Heart left ventricle (tissue), 16 donors: ENCODE measurements around the gene PTPRJ. TPM values are rescaled to one million over a fixed set of nuclear protein-coding genes. Genes with fewer than 3 reads are reported as not detected.

Experiments
- ATAC-seq, 4 donors: fragments of 200-7000 bp; cut with Tn5 transposase; one replicate each; pipeline ENCODE4 v1.9.1; 2020 to 2022; ENCODE audit warnings: moderate library complexity in 4 of 4, mild to moderate bottlenecking in 3 of 4, moderate number of reproducible peaks in 1 of 4
- DNase-seq, 5 donors: peaks; one replicate each; pipeline ENCODE4 v3.0.0-alpha.2; 2020
- H3K27ac ChIP-seq, 12 donors: fragments of 200-600 bp; sonication (generic) in 4 of 12; one replicate each; pipeline versions ENCODE4 v1.5.0 to v1.8.0; 2016 to 2022; ENCODE audit warnings: mild to moderate bottlenecking in 2 of 12
- H3K27me3 ChIP-seq, 9 donors: fragments of 200-600 bp; sonication (generic) in 2 of 9; one replicate each; pipeline versions ENCODE4 v1.5.1 to v1.8.0; 2016 to 2022; ENCODE audit warnings: mild to moderate bottlenecking in 3 of 9
- H3K36me3 ChIP-seq, 9 donors: fragments of 200-600 bp; sonication (generic) in 2 of 9; one replicate each; pipeline versions ENCODE4 v1.5.0 to v1.8.0; 2018 to 2022; ENCODE audit warnings: mild to moderate bottlenecking in 2 of 9
- H3K4me1 ChIP-seq, 12 donors: fragments of 200-600 bp; sonication (generic) in 4 of 12; one replicate each; pipeline versions ENCODE4 v1.5.0 to v1.8.0; 2016 to 2022; ENCODE audit warnings: mild to moderate bottlenecking in 3 of 12
- H3K4me3 ChIP-seq, 12 donors: fragments of 200-600 bp; sonication (generic) in 4 of 12; one replicate each; pipeline versions ENCODE4 v1.5.0 to v1.8.0; 2017 to 2022; ENCODE audit warnings: mild to moderate bottlenecking in 9 of 12, moderate library complexity in 4 of 12
- H3K9me3 ChIP-seq, 12 donors: fragments of 200-600 bp; sonication (generic) in 4 of 12; one replicate each; pipeline versions ENCODE4 v1.5.0 to v1.8.0; 2016 to 2022; ENCODE audit warnings: mild to moderate bottlenecking in 1 of 12
- CTCF ChIP-seq, 12 donors: fragments of 200-600 bp; sonication (generic) in 4 of 12; IDR thresholded peaks; one replicate each; pipeline versions ENCODE4 v1.5.0 to v1.8.0; 2018 to 2022; ENCODE audit warnings: antibody characterized with exemption in 12 of 12, mild to moderate bottlenecking in 5 of 12
- POLR2A ChIP-seq, 2 donors: fragments of 450-650 bp; IDR thresholded peaks; one replicate each; pipeline ENCODE4 v1.6.1; 2017; ENCODE audit warnings: antibody characterized with exemption in 2 of 2, mild to moderate bottlenecking in 2 of 2, moderate library complexity in 2 of 2
- WGBS, 4 donors: extraction: QIAGEN DNeasy Blood & Tissue Kit in 2 of 4; methylation state at CpG; one replicate each; pipeline versions ENCODE4 v1.1.5 to v1.1.7; 2013 to 2018; 5-methylcytosine and 5-hydroxymethylcytosine counted together
- intact Hi-C, 10 donors: fragments of 100-400 bp; cut with DNase I; formaldehyde crosslinking; loops; one replicate each; pipeline versions ENCODE4 v1.11.1 to v1.14.2; 2022
- polyA plus RNA-seq, 2 donors: library from polyadenylated mRNA; stranded (reverse); fragments of 200-250 nt; gene quantifications; one replicate each; pipeline ENCODE4 v1.2.3, GENCODE V29; 2013
- total RNA-seq, 9 donors: library from RNA; depleted of rRNA in 2 of 9; stranded (reverse); fragments of >200 nt in 2 of 9; fragmentation: NEBNext Ultra II Directional in 3 of 9; extraction: Animal tissue kit (Norgen Biotek cat#: 25700) in 3 of 9; gene quantifications; one replicate each; pipeline versions ENCODE4 v1.1.0 to v1.2.4, GENCODE V29; 2016 to 2023
- donor health status: ischemic (EF 13 %, LVEDD 7.1; RV severe dilation, severe dysfunction).
- donor health status: healthy with polysubstance abuse.
- donor health status: DM: no; HTN: yes; CAD: no.
- donor health status: DM: no; HTN: no; CAD: no.
- donor health status: ischemic (EF 25% LVEDD 6.9; RV normal size, moderate dysfunction).
- donor health status: ischemic (EF 25% LVEDD 5.7; RV mildly dilated, moderate dysfunction).
- donor health status: healthy.
- donor health status: DM: yes; HTN: yes; CAD: no.
- donor health status: ischemic (EF 35%, LVEDD 5.7; RV mildly dilated, moderate dysfunction).
- donor health status: nonischemic (EF 11% LVEDD 7.7; RV severe dilation, severe dysfunction).
- donor health status: DM: yes; HTN: yes; CAD: no.
- donor health status: PGD.
- donor health status: ischemic (EF 29% LVEDD 5.4; RV normal size, mild dysfunction).
- donor health status: nonischemic (EF 23%, LVEDD 6.1; RV moderate dilation, normal function).

PTPRJ gene
- total and polyA plus RNA-seq, 11 donors: 1.2 to 39.0 (median 6.3) TPM

- TF ChIP-seq CTCF (IDR thresholded peaks at IDR 0.05) (no peak), POLR2A (IDR thresholded peaks at IDR 0.05) (no peak)
- ATAC-seq: no peak
- no peaks in the 10 kb centered on the region for H3K36me3 ChIP-seq
- H3K9me3 ChIP-seq: no peaks in the 10 kb centered on the region
- no peaks in the 10 kb centered on the region for H3K27me3 ChIP-seq
- no peak overlapping the region for H3K27ac ChIP-seq
- DNase-seq: no peak
- H3K4me3 ChIP-seq: no peak overlapping the region
- H3K4me1 ChIP-seq: peaks cover 0 to 91% (median 31%) of the 10 kb centered on the region in 12 donors
- intact Hi-C loops: loop anchor here in 6 of 10 donors (5.0 to 10.0 kb wide), 5 partner anchors 61 to 261 kb away; partner anchors contain the start of genes PTPRJ (in 3 of the 6) and NUP160 (in 1 of the 6)
- WGBS, 4 donors: 81 to 86% (median 84%) methylated on average over 6 of the region's 6 CpGs
Measured at GRCh38 chr11:48106166-48106565, 125.8 kb downstream of the PTPRJ start.

GRCh38 chr11:48107188-48107704, 126.9 kb downstream of the PTPRJ start:
- no peak for TF ChIP-seq CTCF (IDR thresholded peaks at IDR 0.05)
- no peak for TF ChIP-seq POLR2A (IDR thresholded peaks at IDR 0.05)
- peaks cover 0 to 80% (median 25%) of the 10 kb centered on the region in 12 donors for H3K4me1 ChIP-seq
- 84 to 89% (median 87%) methylated on average over 7 of the region's 7 CpGs for WGBS, 4 donors
- DNase-seq: no peak
- ATAC-seq: no peak
- intact Hi-C loops: loop anchor here in 6 of 10 donors (5.0 to 10.0 kb wide), 5 partner anchors 62 to 262 kb away; partner anchors contain the start of genes PTPRJ (in 3 of the 6) and NUP160 (in 1 of the 6)
- H3K36me3 ChIP-seq: no peaks in the 10 kb centered on the region
- H3K4me3 ChIP-seq: no peak overlapping the region
- no peaks in the 10 kb centered on the region for H3K9me3 ChIP-seq
- no peaks in the 10 kb centered on the region for H3K27me3 ChIP-seq
- H3K27ac ChIP-seq: peak overlapping the region in 1 of 12 donors; percentile 29

GRCh38 chr11:48108231-48109045, 128.1 kb downstream of the PTPRJ start:
- TF ChIP-seq CTCF (IDR thresholded peaks at IDR 0.05) (no peak), POLR2A (IDR thresholded peaks at IDR 0.05) (no peak)
- peaks cover 0 to 10% (median 0%) of the 10 kb centered on the region in 9 donors for H3K36me3 ChIP-seq
- intact Hi-C loops: loop anchor here in 7 of 10 donors (1.0 to 10.0 kb wide), 7 partner anchors 64 to 264 kb away; partner anchors contain the start of genes PTPRJ (in 3 of the 7) and NUP160 (in 1 of the 7)

More at GRCh38 chr11:48108231-48109045, 128.1 kb downstream of the PTPRJ start:
- DNase-seq: no peak
- H3K4me1 ChIP-seq: peaks cover 0 to 69% (median 21%) of the 10 kb centered on the region in 12 donors
- WGBS, 4 donors: 83 to 89% (median 87%) methylated on average over 11 of the region's 11 CpGs
- H3K27me3 ChIP-seq: no peaks in the 10 kb centered on the region
- no peak overlapping the region for H3K4me3 ChIP-seq
- H3K27ac ChIP-seq: peak overlapping the region in 1 of 12 donors; percentile 66
- ATAC-seq: peak in 2 of 4 donors; percentile 11
- no peaks in the 10 kb centered on the region for H3K9me3 ChIP-seq
